GM23338 (cell line): ENCODE results near the gene UVRAG. TPM values are rescaled to one million over a fixed set of nuclear protein-coding genes. Genes with fewer than 3 reads are reported as not detected.

Experiments
- ATAC-seq: fragments of 200-7000 bp; cut with Tn5 transposase; 3 replicates; pipeline ENCODE4 v1.9.1; 2020
- DNase-seq: peaks from one replicate; pipeline ENCODE4 v3.0.0-alpha.2; 2015; ENCODE audit warnings: low spot score
- H2AFZ ChIP-seq: fragments of 200-600 bp; sonication (generic); 2 replicates; pipeline ENCODE4 v1.8.0; 2016; ENCODE audit warnings: antibody characterized with exemption, mild to moderate bottlenecking, moderate library complexity
- H3F3A ChIP-seq: fragments of 200-600 bp; sonication (generic); replicated peaks from 2 replicates; pipeline ENCODE4 v1.8.0; 2017; ENCODE audit warnings: antibody characterized with exemption, mixed run types, low read depth
- H3K27ac ChIP-seq: fragments of 200-600 bp; sonication (generic); 2 replicates; pipeline ENCODE4 v1.6.1; 2016; ENCODE audit warnings: low read depth
- H3K27me3 ChIP-seq: fragments of 200-600 bp; sonication (generic); 2 replicates; pipeline ENCODE4 v1.8.0; 2016; ENCODE audit warnings: mild to moderate bottlenecking, mixed run types, moderate library complexity; ENCODE audit not compliant: insufficient read depth
- H3K36me3 ChIP-seq: fragments of 200-600 bp; sonication (generic); 2 replicates; pipeline ENCODE4 v1.8.0; 2016; ENCODE audit warnings: mild to moderate bottlenecking; ENCODE audit not compliant: insufficient read depth
- H3K4me1 ChIP-seq: fragments of 200-600 bp; sonication (generic); 2 replicates; pipeline ENCODE4 v1.8.0; 2016; ENCODE audit warnings: mild to moderate bottlenecking, moderate library complexity; ENCODE audit not compliant: insufficient read depth
- H3K4me2 ChIP-seq: fragments of 200-600 bp; sonication (generic); 2 replicates; pipeline ENCODE4 v1.7.1; 2017; ENCODE audit warnings: mixed run types
- H3K4me3 ChIP-seq: fragments of 200-600 bp; sonication (generic); 2 replicates; pipeline ENCODE4 v1.6.1; 2016; ENCODE audit warnings: mixed run types
- H3K79me2 ChIP-seq: fragments of 200-600 bp; sonication (generic); replicated peaks from 2 replicates; pipeline ENCODE4 v1.8.0; 2017; ENCODE audit warnings: mild to moderate bottlenecking; ENCODE audit not compliant: insufficient read depth
- H3K9me2 ChIP-seq: fragments of 200-600 bp; sonication (generic); 2 replicates; pipeline ENCODE4 v1.8.0; 2017; ENCODE audit not compliant: insufficient read depth
- H4K20me1 ChIP-seq: fragments of 200-600 bp; sonication (generic); replicated peaks from 2 replicates; pipeline ENCODE4 v1.8.0; 2017; ENCODE audit warnings: mild to moderate bottlenecking; ENCODE audit not compliant: insufficient read depth
- H3K27ac Mint-ChIP-seq: 2 replicates; pipeline ENCODE4 v1.8.0; 2020; ENCODE audit warnings: inconsistent platforms, mild to moderate bottlenecking, moderate library complexity, mixed read lengths
- H3K27me3 Mint-ChIP-seq: 3 replicates; pipeline ENCODE4 v1.8.0; 2022; ENCODE audit warnings: low read depth, mild to moderate bottlenecking, moderate library complexity, mixed read lengths, inconsistent platforms; ENCODE audit not compliant: insufficient read depth, poor library complexity
- H3K36me3 Mint-ChIP-seq: 3 replicates; pipeline ENCODE4 v1.8.0; 2021; ENCODE audit warnings: low read depth, mild to moderate bottlenecking, inconsistent platforms, moderate library complexity, mixed read lengths
- H3K4me1 Mint-ChIP-seq: 3 replicates; pipeline ENCODE4 v1.8.0; 2020; ENCODE audit warnings: mild to moderate bottlenecking, inconsistent platforms, mixed read lengths
- H3K4me3 Mint-ChIP-seq: 3 replicates; pipeline ENCODE4 v1.8.0; 2021; ENCODE audit warnings: moderate library complexity, mild to moderate bottlenecking, inconsistent platforms, mixed read lengths
- H3K9me3 Mint-ChIP-seq: 3 replicates; pipeline ENCODE4 v1.8.0; 2020; ENCODE audit warnings: moderate library complexity, mild to moderate bottlenecking, inconsistent platforms, mixed read lengths
- CREB1 ChIP-seq: fragments of 250-450 bp; sonication (Bioruptor Pico); IDR thresholded peaks from 2 replicates; pipeline ENCODE4 v1.5.0; 2020; ENCODE audit warnings: low read depth, mild to moderate bottlenecking, moderate library complexity
- EZH2 ChIP-seq: fragments of 200-600 bp; sonication (generic); IDR thresholded peaks from one replicate; pipeline ENCODE4 v1.8.0; 2017; ENCODE audit warnings: antibody characterized with exemption, mild to moderate bottlenecking, low read depth; ENCODE audit not compliant: unreplicated experiment
- NANOG ChIP-seq: IDR thresholded peaks from 2 replicates; pipeline ENCODE4 v1.6.1; 2016; ENCODE audit warnings: antibody characterized with exemption, borderline replicate concordance
- POLR2AphosphoS5 ChIP-seq: IDR thresholded peaks from 2 replicates; pipeline ENCODE4 v1.6.1; 2016; ENCODE audit warnings: antibody characterized with exemption, low read depth
- REST ChIP-seq: IDR thresholded peaks from one replicate; pipeline ENCODE4 v1.6.1; 2018; ENCODE audit warnings: antibody characterized with exemption; ENCODE audit not compliant: unreplicated experiment
- STAT1 ChIP-seq: IDR thresholded peaks from one replicate; pipeline ENCODE4 v1.6.1; 2016; ENCODE audit warnings: antibody characterized with exemption; ENCODE audit not compliant: unreplicated experiment
- ZNF114 ChIP-seq: fragments of 250-450 bp; sonication (Bioruptor Pico); IDR thresholded peaks from 2 replicates; pipeline ENCODE4 v1.5.0; 2020; ENCODE audit warnings: mild to moderate bottlenecking, moderate library complexity
- ZNF331 ChIP-seq: fragments of 250-450 bp; sonication (Bioruptor Pico); IDR thresholded peaks from 2 replicates; pipeline ENCODE4 v1.5.0; 2020; ENCODE audit warnings: low read depth, mild to moderate bottlenecking, moderate library complexity
- long read RNA-seq: library from polyadenylated mRNA; unstranded; transcript quantifications from one replicate; pipeline ENCODE4 v2.0.0, GENCODE V29; 2020; ENCODE audit not compliant: unreplicated experiment
- polyA plus RNA-seq: library from polyadenylated mRNA; unstranded; fragments of >200 nt; fragmentation: Nextera tagmentation; extraction: Ambion mirVana; gene quantifications from 2 replicates; pipeline ENCODE4 v1.2.1, GENCODE V29; 2016
- total RNA-seq: library from RNA; depleted of rRNA; stranded (reverse); fragments of >200 nt; shearing (Covaris generic); gene quantifications from 2 replicates; pipeline ENCODE4 v1.2.3, GENCODE V29; 2014; rRNA removed
- TF ChIP-seq, protein P1 (sequence below), 2 experiments: fragments of 200-600 bp in 1 of 2; sonication (generic) in 1 of 2; conservative IDR thresholded peaks; 2 replicates each; pipeline versions ENCODE4 v1.5.1 to v1.6.1; 2016 to 2017; ENCODE audit warnings: antibody characterized with exemption in 2 of 2, low read depth in 2 of 2, mild to moderate bottlenecking in 2 of 2, moderate library complexity in 1 of 2

UVRAG gene
- total RNA-seq = 11.4 and 15.3 TPM in 2 replicates
- polyA plus RNA-seq = 15.4 and 17.4 TPM in 2 replicates
- long read RNA-seq, partial matches to known transcripts = 7 of 8 reads
- long read RNA-seq, other reads (novel, unspliced or antisense) = 1 of 8 reads

DNA sequence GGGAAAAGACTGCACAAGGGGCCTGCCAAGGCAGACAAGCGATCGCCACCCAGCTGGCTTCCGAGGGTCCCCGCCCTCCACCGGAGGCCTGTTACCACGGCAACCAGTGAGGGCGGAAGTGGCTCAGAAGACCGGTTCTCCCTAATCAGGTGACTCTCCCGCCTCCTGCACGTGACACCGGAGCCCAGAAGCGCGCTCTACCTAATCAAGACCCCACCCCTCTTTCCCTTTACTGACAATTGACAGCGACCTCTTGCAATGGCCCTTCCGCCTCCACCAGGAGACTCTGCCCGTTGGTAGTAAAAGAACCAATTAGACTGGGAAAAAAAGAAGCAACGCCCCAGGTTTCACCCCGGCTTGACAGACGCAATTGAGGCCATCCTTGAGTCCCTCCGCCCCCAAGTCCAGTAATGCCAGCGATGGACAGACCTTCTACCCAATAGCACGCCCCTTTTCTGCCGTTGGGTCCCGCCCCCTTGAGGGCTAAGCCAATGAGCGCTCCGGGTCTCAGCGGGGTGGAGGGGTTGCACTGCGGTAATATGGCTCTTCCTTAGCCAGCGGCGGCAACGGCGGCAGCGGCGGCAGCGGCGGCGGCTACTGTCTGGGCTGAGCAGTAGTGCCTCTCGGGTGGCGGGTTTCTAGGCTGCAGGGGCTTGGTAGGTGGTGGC lies at the start of gene UVRAG:
UVRAG (plus strand) TSS at position 534 of the 668 bp plus-strand sequence. CDS start 198 bp downstream, outside the sequence.
- ATAC-seq (peak; percentile 83), DNase-seq (peak; percentile 99)
- Histone ChIP-seq H4K20me1 (no peaks in the 10 kb centered on the region; the same call in none of the 2 replicates), H3K4me3 (peak within 1 kb of the TSS; percentile 93), H2AFZ (peak within 1 kb of the TSS; percentile 90), H3K79me2 (peaks cover 40% of the 10 kb centered on the region), H3K9me2 (no peaks in the 10 kb centered on the region), H3K27me3 (peaks cover 7% of the 10 kb centered on the region; the same call in 1 of the 2 replicates), H3K4me2 (peak within 1 kb of the TSS; percentile 92), H3K27ac (peak within 1 kb of the TSS; percentile 48; the same call in 1 of the 2 replicates), H3F3A (no peaks in the 10 kb centered on the region), H3K4me1 (peaks cover 17% of the 10 kb centered on the region), H3K36me3 (no peaks in the 10 kb centered on the region)
- H3K9me3 Mint-ChIP-seq = no peaks in the 10 kb centered on the region
- H3K36me3 Mint-ChIP-seq = no peaks in the 10 kb centered on the region
- no peak within 1 kb of the TSS; the same call in 1 of the 3 replicates for H3K4me3 Mint-ChIP-seq
- H3K27ac Mint-ChIP-seq = peak within 1 kb of the TSS; percentile 96
- peaks cover 2% of the 10 kb centered on the region for H3K27me3 Mint-ChIP-seq
- TF ChIP-seq NANOG (no peak), POLR2AphosphoS5 (peak; percentile 69), STAT1 (no peak)
- peaks cover 16% of the 10 kb centered on the region for H3K4me1 Mint-ChIP-seq

DNA sequence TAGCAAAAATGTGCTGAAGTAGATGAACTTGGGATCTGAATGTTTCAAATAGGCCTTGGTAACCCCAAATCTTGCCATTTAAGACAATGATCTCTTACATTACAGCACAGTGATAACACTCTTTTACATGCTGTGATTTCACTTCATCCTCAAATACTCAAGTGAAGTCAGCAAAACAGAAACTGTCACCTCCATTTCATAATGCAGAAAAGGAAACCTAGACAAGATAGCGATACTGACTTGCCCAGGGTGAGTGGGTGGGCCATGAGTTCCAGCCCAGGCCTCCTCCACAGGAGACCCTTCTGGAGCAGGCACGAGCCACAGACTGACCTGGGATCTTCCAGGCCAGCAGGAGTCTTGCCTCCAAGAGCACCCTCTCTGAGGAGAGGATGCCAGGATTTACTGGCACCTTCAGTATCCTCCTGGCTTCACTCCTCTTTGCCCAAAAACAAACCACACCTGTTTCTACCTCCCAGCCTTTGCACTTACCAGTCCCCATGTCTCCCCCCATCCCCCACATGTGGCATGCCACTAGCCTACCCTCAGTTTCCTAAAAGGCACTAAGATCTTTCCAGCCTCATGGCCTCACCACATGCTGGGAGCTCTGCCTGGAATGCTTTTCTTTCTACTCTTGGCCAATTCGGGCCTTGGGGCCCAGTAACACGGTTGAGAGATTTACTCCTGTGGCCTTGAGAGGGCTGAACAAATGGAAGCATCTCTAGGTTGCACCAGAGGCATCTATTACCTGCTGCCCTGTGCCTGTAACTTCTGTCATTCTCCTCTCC lies 48.4 kb upstream of the UVRAG start:
- no peaks in the 10 kb centered on the region for H3K9me2 ChIP-seq
- ATAC-seq = no peak
- peaks cover 47% of the 10 kb centered on the region for H3K27me3 Mint-ChIP-seq
- H3K36me3 Mint-ChIP-seq = no peaks in the 10 kb centered on the region; the same call in 2 of the 3 replicates
- H3K4me1 ChIP-seq = peaks cover 11% of the 10 kb centered on the region; the same call in 1 of the 2 replicates
- no peaks in the 10 kb centered on the region for H3K79me2 ChIP-seq
- no peaks in the 10 kb centered on the region for H3F3A ChIP-seq
- no peak overlapping the region for H3K4me2 ChIP-seq
- H3K27me3 ChIP-seq = peaks cover 50% of the 10 kb centered on the region
- no peak overlapping the region for H2AFZ ChIP-seq
- H4K20me1 ChIP-seq = peaks cover 7% of the 10 kb centered on the region
- H3K4me3 ChIP-seq = no peak overlapping the region
- H3K4me3 Mint-ChIP-seq = no peak overlapping the region
- peaks cover 7% of the 10 kb centered on the region; the same call in 2 of the 3 replicates for H3K9me3 Mint-ChIP-seq
- H3K4me1 Mint-ChIP-seq = peaks cover 23% of the 10 kb centered on the region
- no peak overlapping the region for H3K27ac Mint-ChIP-seq
- DNase-seq = no peak
- H3K27ac ChIP-seq = no peak overlapping the region
- no peaks in the 10 kb centered on the region for H3K36me3 ChIP-seq
- no peak for TF ChIP-seq ZNF331 (CRISPR knock-in tag)
- no peak for TF ChIP-seq CREB1
- no peak for TF ChIP-seq NANOG
- no peak for TF ChIP-seq POLR2AphosphoS5
- TF ChIP-seq EZH2 = no peak
- TF ChIP-seq ZNF114 = no peak
- TF ChIP-seq, protein P1, sequence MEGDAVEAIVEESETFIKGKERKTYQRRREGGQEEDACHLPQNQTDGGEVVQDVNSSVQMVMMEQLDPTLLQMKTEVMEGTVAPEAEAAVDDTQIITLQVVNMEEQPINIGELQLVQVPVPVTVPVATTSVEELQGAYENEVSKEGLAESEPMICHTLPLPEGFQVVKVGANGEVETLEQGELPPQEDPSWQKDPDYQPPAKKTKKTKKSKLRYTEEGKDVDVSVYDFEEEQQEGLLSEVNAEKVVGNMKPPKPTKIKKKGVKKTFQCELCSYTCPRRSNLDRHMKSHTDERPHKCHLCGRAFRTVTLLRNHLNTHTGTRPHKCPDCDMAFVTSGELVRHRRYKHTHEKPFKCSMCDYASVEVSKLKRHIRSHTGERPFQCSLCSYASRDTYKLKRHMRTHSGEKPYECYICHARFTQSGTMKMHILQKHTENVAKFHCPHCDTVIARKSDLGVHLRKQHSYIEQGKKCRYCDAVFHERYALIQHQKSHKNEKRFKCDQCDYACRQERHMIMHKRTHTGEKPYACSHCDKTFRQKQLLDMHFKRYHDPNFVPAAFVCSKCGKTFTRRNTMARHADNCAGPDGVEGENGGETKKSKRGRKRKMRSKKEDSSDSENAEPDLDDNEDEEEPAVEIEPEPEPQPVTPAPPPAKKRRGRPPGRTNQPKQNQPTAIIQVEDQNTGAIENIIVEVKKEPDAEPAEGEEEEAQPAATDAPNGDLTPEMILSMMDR (conservative IDR thresholded peaks at IDR 0.05; ENCODE audit: low read depth in 2 of 2) = no peak
- no peak for TF ChIP-seq REST
